Measurements from ENCODE around the gene GFPT2.

GFPT2 gene

DNA sequence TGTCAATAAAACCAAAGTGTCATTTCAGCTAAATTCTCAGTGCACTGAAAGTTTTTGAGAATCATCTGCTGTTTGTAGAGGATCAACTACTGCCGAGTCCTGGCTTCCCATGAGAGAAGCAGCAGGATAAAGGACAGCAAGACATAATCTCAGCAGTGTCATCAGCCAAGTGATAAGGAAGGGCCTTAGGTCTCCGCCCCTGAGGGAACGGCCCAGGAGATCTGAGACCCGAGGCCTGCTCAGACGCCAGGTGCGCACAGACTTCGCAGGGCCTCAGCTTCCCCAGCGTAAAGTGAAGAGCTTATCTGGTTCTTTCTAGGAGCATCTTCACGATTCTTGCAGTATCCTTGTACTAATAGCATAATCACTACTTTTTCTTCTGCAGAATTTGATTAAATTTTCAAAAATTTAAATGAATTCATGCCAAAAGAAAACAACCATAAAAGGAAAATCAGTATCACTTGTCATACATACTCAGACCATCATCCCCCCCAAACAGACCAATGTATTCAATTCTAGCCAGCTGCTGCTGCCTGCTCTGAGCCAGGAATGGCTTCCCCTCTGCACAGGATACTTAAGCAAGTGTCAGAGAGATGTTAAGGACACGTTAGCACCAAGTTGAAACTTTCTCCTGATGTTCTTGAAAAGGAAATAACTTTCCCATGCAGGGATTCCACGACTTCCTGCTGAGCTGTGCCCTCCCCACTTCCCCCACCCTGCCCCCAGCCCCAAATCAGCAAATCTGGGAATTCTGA lies 2.2 kb downstream of the GFPT2 start:
- DNase-seq (ENCODE audit: low spot score): no peak

GRCh38 chr5:180350296-180350695 lies 2.8 kb downstream of the GFPT2 start:
- DNase-seq (ENCODE audit: low spot score): no peak

DNA sequence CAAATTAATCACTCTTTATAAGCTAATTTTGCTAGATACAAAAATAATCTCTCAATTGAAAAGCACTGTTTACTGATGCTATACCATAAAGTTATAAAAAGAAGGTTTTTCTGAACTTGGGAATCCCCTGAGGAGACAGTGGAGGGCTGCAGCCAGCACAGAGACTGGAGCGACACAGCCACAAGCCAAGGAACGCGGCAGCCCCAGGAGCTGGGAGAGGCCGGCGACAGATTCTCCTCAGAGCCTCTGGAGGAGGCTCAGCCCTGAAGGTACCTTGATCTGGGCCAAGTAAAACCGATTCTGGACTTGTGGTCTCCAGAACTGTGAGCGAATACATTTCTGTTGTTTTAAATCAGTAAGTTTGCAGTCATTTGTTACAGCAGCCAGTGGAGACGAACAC lies 3.7 kb downstream of the GFPT2 start:
- no peak for DNase-seq (ENCODE audit: low spot score)

DNA sequence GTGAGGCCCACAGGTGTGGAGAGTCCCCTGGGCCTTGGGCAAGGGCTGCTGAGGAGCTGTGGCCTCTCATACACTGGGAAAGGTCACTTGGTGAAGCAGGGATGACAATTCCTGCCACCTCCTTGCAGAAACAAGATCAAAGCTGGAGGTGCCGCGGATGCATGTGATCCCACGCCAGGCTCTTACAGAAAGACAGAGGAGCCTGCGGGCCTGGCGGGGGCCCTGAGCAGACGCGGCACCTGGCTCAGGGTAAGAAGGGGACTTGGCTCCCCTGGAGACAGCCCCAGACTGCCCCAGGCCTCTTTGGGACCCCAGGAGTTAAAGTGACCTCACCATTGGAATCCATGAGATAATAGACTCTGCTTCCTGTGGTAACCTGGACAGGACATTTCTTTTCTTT lies 4.8 kb downstream of the GFPT2 start:
- no peak for DNase-seq (ENCODE audit: low spot score)

- no peak for DNase-seq (ENCODE audit: low spot score)
Measured at GRCh38 chr5:180347702-180348101, 5.4 kb downstream of the GFPT2 start.

DNA sequence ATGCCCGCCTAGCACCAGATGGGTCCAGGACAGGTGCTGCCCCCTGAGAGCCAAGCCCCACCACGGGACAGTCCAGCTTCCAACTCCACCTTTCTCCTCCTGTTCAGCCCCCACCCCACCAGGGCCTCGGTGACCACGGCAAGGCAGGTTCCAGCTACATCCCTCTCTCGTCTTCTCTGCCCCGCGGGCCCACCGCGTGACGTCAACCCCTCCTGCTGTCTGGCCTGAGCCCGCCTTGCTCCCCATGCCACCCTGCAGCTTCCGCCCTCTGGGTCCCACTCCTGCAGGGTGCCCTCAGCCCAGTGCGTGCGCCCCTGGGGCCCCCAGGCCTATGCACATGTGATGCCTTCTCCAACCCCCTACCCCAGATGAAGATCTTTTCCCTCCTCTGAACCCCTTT lies 6.8 kb downstream of the GFPT2 start:
- DNase-seq (ENCODE audit: low spot score): no peak

- no peak for DNase-seq (ENCODE audit: low spot score)
Measured at GRCh38 chr5:180345781-180346180, 7.4 kb downstream of the GFPT2 start.

DNA sequence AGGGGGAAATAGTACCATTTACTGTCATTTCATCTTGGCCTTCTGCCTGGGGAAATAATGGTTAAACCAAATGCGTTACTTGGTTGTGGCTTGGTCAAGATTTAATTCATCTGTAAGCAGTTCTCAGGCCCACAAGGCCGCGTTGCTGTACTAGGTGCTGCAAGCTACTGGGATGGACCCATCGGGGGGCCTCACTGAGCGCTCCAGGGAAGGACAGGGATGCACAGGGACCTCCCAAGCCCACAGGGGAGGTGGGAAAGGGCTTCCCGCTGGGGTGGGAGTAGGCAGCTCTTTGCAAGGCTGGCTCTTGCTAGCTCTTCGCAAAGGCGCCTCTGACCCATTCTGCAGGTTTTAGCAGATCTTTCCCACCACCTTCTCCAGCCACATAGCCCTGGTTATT lies 8.0 kb downstream of the GFPT2 start:
- DNase-seq (ENCODE audit: low spot score): no peak

DNA sequence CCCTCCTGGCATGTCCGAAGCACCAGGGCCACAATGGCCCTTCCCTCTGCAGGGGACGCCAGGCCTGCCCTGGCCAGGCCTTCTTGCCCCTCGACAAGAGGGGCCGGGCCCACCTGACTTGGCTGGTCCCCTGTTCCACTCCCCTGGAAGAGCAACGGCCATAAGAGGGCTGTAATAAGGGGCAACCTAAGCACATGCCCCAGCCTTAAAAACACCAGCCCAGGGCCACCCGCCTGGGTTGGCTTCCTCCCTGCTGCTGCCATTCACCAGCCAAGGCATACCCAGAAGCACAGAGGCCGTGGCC lies 8.5 kb downstream of the GFPT2 start:
- no peak for DNase-seq (ENCODE audit: low spot score)

DNA sequence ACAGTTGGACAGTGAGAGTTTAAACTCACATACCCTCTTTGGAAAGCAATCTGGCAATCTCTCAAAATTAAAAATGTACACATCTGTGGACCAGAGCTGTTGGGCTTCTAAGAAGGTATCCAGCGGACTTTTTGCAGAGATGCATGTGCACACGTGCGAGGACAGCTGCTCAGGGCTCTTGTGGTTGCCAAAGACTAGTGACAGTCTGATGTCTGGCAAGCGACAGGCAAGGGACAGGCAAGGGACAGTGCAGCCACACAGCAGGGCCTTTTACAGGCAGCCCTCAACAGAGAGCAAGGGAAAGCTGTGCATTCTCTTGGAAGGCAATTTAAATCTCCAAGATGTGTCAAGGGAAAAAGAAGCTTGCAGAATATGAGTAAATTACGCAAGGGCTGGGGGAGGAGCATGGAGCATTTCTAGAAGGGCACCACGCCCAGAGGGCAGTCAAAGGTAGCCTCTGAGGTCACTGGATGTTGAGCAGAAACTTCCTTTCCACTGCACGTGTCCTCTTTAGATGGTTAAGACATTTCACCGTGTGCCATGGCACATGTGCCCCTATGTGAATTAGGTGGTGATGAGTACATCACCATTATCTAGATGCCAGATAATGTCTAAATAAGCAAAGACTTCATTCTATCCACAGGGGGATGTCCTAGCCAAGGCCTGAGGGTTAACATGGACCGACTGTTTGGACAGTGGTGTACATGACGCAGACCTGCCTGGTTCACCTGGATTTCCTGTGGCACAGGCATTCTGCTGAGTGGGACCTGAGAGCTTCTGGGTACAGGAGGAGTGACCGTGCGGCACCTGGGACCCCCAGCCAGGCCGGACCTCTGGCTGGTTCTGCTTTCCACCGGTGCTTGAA lies 9.1 kb downstream of the GFPT2 start:
- DNase-seq (ENCODE audit: low spot score): no peak

DNA sequence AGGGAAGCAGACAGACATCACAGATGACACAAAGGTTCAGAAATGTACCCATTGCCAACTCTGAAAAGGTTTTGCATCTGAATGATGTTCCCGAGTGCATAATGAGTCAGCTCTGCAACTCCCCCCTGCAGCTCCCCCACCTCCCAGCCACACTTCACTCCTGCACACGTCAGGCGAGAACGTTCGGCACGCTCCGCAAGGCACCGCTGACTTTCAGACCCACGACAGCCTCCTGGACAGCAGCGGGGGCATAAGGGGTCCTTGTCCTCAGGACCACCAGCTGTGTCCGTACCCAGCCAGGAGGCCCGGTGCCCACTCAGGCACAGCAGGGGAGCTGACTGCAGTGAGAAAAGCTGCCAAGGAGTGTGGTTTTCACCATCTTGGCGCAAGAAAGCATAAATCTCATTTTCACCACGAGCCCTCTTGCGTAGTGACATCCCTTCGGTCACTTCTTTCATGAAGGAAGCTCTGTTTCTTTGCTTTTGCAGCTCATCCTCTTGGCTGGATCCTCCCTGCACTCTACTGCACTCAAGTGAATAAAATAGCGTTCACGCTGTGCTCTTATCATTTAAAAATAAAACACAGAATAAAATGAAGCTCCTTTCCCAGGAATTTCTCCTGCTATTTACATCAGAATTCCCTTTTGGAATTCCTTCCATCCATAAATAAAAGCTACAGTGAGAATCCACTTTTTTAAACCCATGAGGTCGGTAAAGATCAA lies 9.9 kb downstream of the GFPT2 start:
- no peak for DNase-seq (ENCODE audit: low spot score)

GRCh38 chr5:180341595-180341994 lies 11.5 kb downstream of the GFPT2 start:
- no peak for DNase-seq (ENCODE audit: low spot score)

- DNase-seq (ENCODE audit: low spot score): no peak
Measured at GRCh38 chr5:180340856-180341255, 12.3 kb downstream of the GFPT2 start.

- DNase-seq (ENCODE audit: low spot score): no peak
Measured at GRCh38 chr5:180339583-180340183, 13.5 kb downstream of the GFPT2 start.

DNA sequence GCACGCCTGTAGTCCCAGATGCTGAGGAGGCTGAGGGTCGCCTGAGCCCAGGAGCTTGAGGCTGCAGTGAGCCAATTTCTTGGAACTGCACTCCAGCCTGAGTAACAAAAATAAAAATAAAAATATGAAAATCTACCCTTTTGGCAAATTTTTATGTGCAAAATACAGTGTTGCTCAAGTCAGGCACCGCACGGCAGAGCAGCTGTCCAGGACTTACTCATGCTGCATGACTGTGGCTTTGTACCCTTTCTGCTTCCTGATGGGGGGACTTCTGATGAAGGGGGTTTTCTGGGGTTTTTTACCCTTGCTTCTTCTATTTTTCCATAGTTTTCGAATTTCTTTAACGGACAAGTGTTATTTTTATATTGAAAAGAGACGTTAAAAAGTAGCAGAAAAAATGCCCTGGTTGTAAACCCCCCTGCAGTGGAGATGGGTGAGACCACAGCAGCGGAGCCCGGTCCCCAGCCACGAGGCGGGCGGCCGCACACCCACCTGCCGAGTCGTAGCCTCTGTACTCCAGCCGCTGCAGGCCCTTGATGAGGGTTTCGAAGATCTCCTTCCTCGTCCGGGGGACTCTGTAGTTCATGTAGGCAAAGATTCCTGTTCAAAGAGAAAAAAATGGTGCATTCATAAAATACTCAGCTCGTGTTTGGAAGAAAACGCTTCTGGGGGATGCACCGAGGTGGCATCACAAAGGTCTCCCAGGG lies 15.0 kb downstream of the GFPT2 start:
- DNase-seq (ENCODE audit: low spot score): no peak

DNA sequence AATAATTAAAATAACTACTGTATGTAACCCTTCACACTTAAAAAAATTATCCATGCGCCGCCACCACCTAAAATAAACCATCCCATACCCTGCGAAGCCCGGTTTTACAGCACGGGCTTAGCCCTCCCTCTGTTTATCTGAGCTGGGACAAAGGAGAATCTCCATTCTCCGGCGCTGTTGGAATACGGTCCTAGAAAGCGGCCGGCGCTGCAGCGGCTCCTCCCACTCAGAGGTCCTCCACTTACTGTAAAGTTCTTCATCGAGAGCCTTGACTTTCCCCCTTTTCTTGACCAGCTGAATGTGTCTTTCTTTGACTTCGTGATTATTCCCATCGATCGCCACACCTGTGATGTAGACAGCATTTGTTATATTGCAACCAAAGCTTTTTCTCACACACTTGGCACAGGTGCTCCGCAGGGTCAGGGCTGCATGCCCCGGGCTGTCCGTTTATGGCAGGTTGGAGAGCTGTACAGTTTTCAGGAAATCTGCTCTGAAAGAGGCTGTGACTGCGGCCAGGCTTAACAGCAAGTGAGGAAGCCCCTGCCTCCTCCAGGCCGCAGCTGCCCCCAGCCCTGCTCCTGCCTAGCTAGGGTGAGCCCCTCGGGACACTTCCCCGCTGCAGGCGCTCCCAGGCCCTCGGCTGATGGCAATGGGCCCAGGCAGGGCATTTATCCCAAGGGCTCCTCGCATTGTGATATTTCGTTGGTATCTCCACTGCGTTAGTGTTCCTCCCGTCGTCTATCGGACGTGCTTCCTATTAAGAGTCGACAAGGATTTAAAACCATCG lies 16.7 kb downstream of the GFPT2 start:
- DNase-seq (ENCODE audit: low spot score): no peak

DNA sequence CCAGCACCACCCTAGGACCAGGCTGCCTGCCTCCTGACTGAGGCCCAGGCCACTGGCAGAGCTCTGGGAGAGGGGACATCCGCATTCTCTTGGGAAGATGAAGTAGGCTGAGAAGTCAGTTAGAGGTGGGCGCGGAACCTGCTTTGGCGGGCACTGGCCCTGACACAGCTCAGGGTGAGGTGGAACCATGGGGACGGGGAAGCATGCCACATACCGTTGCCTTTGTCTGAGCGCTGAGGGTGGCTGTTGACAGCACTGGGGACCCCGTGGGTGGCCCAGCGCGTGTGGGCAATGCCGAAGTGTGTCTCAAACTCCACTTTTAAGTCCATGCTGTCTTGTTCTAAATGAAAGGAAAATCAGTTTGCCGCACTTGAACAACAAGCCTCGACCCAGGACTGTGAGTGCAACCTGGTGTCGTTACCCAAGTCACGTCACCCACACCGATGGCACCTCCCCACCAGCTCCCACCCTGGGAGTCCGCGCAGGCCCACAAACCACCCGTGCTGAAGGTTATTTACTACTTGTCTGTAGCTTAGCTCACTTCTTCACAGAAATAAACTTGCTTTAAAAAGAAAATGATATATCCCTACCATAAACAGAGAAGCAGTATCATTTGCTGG lies 17.4 kb downstream of the GFPT2 start:
- no peak for DNase-seq (ENCODE audit: low spot score)

DNA sequence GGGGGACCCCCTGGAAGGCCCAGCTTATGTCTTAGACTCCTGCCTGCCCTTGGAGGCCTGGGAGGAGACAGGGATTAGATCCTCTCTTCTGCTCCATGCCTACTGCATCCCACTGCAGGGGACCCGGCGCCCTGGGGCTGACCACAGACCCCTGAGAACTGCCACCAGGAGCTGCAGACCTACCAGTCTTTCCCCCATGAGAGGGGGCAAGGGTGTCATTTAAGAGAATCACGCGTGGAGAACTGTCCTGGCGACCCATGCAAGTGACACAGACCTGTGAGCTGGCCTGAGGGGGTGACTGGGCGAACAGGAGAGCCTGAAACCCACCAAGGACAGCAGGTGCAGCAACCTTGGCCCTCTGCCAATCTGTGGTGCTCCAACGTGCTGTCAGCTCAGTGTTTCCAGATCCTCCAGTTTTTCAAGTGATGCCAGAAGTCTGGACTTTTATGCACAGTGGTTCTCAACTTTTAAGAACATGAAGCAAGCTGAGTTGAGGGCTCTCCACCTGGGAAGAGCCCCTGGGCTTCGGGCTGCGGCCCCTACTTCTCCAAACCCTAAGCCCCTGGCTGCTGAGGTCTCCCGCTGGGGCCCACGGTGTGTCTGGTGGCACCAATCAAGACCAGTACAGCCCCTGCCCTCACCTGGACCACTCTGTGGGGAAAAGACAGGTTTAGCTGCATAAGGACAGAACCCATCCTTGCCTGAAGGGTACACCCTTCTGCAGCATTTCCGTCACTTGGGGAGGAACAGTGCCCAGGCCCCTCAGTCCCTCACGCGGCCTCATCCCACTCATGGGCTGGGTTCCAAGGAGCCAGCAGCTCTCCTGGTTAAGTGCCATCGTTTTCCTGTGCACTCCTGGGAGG lies 18.2 kb downstream of the GFPT2 start:
- no peak for DNase-seq (ENCODE audit: low spot score)

GRCh38 chr5:180334176-180334575 lies 19.0 kb downstream of the GFPT2 start:
- no peak for DNase-seq (ENCODE audit: low spot score)

DNA sequence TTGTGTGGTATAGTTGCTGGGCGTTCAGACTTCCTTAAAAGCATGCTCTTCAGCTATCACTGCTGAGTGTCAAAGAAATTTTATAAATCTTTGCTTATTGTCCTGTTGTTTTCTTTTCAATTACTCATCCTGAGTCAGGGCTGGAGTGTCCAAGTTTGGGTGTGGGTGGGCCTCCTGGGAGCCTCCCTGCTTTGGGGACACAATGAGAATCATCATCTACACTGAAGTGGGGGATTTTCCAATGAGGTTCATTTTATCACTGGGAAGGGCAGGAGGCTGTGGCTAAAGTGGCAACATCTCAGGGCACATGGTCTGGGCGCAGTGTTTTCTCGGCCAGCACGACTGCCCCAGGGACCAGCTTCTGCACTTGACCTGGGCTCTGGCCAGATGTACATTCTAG lies 19.5 kb downstream of the GFPT2 start:
- no peak for DNase-seq (ENCODE audit: low spot score)
